Fibroblast of skin of right quadriceps (primary cell): ENCODE data around the gene OR10A2.
"Not testable (repeated sequence)": the region's sequence is repeated elsewhere in the genome, so short reads cannot be mapped to it uniquely, and the experiment has no call there.

Experiments
- DNase-seq: peaks from one replicate; pipeline ENCODE4 v3.0.0-alpha.2; 2013

Gene OR10A2

DNA sequence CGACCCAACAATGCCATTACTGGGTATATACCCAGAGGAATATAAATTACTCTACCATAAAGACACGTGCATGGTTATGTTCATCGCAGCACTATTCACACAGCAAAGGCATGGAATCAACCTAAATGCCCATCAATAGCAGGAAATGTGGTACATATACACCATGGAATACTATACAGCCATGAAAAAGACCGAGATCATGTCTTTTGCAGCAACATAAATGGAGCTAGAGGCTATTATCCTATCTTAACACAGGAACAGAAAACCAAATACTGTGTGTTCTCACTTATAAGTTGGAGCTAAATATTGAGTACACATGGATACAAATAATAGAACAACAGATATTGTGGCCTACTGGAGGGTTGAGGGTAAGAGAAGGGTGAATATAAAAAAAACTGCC is 26.0 kb downstream of the OR10A2 start:
- no peak for DNase-seq

DNA sequence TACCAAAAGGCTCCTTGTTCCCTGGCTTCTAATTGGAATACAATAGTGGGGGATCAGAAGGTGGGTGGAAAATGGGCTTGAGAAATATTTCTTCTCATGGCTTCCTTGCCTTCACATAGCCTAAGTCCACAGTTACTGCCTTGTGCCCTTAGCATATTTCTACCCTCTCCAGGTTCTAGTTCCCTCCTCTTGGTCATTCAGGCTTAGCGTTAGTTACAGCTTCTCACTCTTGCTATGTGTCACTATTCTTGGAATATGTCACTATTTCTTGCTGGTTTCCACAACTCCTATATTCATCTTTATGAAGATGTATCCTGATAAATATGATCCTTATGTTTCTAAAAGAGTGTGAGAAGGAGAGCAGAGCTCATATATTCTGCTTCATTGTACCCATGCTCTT is 27.0 kb downstream of the OR10A2 start:
- DNase-seq = no peak

DNA sequence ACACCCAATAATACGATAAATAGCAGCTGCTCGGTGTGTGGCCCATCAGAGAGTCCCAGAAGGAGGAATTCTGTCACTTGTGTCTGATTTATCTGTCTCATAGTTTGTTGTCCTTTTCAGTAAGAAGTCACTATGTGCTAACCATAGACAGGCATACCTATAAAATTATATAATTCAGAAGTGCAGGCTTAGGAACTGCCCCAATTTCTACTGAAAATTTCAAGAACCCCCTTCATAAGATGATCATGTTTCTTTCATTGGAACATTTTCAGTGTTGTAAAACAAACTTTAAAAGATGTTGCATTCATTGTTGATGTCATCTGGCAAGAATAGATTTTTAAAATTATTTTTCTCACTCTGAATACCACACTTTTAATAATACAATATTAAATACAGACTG is 29.5 kb downstream of the OR10A2 start, which contains the start of gene OR2D2:
TSS of gene OR2D2 (minus strand) at position 101 of the 400 bp plus-strand sequence. CDS start at position 101, 0 bp downstream.
- DNase-seq = no peak

DNA sequence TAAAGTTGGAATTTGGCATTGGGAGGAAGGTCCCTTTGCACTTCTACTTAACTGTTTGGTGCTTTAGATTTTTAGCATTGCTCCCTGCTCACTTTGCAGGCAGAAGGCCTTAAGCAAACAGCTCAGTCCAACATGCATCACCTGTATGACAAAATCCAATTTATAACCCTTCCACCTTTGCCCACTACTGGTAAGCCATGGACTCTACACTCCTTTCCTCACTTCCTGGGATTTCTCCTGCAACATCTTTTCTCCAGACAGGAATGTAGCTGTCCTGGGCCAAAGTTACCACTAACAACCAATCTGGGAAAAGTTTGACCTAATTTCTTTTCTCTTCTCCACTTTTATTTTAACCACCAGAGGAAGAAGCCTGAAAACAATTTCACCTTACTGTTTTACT is 31.2 kb downstream of the OR10A2 start:
- no peak for DNase-seq

DNA sequence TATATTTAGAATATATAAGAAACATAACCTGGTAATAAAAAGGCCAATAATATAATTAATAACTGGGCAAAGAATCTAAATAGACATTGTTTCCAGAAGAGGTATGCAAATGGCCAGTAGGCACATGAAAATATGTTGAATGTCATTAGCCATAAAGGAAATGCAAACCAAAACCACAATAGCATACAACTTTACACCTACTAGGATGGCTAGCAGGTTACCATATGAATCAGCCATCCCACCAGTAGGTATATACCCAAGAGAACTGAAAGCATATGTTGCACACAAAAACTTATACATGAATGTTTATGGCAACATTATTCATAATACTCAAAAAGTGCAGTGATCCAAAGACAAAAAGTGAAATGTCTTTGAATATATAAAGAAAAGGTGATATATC is 32.2 kb downstream of the OR10A2 start:
- DNase-seq = no peak

DNA sequence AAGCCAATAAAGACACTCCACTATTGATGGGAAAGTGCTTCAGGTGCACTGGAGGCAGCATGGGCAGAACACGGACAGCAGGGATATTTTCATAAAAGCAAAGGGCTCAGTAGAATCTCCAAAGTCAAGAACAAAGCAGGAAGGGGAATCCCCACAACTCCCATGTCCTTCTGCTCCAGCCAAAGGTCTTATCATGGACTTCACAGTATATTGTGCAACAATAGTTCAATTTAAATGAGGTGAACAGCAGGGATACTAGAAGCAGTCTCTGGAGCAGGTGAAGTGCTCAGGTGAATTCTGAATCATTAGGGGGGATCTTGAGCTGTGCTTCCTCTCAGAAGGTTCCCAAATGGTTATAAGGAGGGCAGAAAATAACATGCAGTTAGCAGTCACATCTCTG is 36.1 kb downstream of the OR10A2 start:
- no peak for DNase-seq

DNA sequence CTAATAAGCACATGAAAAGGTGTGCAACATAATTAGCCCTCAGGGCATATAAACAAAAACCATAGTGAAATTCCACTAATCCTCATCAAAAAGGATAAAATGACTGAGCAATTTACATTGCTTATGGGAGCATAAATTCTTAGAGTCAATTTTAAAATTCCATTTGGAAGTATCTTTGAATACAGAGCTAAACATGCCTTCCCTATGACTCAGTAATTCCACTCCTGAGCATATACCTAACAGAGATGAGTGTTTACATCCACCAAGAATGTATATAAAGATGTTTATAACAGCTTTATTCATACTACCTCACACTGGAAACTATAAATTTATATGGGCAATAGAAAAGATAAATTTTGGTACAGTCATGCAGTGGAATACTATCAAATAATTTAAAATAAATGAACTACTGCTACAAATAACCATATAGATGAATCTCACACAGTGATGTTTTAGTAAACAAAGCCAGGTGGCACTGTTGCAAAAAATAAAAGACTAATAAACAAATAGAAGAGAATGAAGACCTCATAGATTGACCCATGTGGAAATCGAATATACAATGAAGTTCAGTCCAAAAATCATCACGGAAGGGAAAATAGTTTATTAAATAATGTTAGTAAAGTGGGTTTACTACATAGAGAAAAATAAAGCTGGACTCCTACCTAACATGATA is 37.6 kb downstream of the OR10A2 start:
- no peak for DNase-seq

DNA sequence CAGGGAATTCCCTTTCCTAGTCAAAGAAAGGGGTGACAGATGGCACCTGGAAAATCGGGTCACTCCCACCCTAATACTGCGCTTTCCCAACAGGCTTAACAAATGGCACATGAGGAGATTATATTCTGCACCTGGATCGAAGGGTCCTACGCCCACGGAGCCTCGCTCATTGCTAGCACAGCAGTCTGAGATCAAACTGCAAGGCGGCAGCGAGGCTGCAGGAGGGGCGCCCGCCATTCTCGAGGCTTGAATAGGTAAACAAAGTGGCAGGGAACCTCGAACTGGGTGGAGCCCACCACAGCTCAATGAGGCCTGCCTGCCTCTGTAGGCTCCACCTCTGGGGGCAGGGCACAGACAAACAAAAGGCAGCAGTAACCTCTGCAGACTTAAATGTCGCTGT is 41.9 kb downstream of the OR10A2 start:
- not testable (repeated sequence) for DNase-seq

DNA sequence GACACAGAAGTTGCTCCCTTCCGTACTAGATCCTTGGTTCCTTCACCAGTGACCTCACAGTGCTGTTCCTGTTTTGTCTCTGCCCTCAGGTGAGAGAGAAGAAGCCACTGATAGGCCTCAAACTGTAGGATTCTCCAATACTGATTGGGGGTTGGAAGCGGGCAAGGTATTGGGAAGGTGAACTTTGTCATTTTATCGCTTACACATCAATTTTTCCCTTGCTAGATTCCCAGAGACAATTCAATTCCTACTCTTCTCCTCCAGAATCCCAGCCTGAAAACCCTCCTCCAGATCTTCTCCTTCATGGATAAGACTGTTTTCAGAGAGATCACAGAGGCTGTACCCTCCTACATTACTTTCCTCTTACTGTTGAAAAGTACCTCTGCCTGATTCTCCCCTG is 48.5 kb downstream of the OR10A2 start:
- no peak for DNase-seq

DNA sequence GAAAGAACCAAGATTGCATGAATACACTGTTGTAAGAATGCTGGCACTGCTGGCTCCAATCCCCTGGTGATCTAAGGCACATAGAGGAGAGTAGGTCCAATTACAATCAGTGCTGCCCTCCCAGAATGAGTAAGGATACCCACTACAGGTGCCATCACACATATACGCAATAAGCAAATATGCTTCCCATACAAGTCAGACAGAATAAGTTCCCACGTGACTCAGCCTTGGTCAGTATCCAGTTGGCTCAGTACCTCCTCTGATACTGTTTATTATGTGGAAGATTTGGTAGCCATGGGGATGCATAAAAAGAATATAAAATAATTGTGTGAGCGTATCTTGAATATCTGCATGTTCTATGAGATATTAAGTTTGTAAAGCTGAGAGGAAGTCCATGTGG is 49.1 kb downstream of the OR10A2 start:
- DNase-seq = peak; percentile 2

DNA sequence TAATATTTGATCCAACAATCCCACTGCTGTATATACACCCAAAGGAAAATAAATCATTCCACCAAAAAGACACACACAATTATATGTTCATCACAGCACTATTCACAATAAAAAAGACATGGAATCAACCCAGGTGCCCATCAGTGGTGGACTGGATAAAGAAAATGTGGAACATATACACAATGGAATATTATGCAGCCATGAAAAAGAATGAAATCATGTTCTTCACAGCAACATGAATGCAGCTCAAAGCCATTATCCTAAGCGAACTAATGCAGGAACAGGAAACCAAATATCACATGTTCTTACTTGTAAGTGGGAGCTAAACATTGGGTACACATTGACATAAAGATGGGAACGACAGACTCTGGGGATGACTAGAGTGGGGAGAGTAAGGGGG is 56.8 kb downstream of the OR10A2 start:
- DNase-seq = no peak

DNA sequence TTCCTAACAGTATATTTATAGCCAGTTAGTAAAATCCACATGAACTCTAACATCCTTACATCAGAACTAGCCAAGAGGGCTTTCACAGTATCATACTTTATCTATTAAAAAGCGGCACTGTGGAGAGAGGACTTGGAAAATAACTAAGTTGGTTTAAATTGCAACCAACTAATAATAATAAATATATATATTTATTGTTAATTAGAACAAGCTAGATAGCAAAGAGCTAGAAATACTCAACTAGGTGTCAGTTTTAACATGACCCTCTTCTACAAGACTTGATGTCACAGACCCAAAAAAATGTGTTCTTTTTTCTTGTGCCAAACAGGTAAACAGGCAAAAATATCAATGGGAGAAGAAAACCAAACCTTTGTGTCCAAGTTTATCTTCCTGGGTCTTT is 57.8 kb downstream of the OR10A2 start, which contains the start of gene OR2D3:
TSS of gene OR2D3 (plus strand) at position 301 of the 400 bp plus-strand sequence. CDS start at position 301, 0 bp downstream.
- DNase-seq = no peak
